Measurements from ENCODE around the gene NSUN6.
"Not testable (repeated sequence)": the region's sequence is repeated elsewhere in the genome, so short reads cannot be mapped to it uniquely, and the experiment has no call there.

The NSUN6 gene

GRCh38 chr10:18571780-18572179 lies 79.6 kb downstream of the NSUN6 start:
- Histone ChIP-seq H3K36me3 (ENCODE audit: insufficient read depth, low read length) (no peaks in the 10 kb centered on the region), H3K9me3 (replicated peaks; ENCODE audit: low read length) (no peaks in the 10 kb centered on the region), H3K4me3 (ENCODE audit: low read length) (no peak overlapping the region), H3K9ac (ENCODE audit: low read depth, low read length) (no peak overlapping the region), H3K27me3 (ENCODE audit: control insufficient read depth, insufficient read depth, low read length) (no peaks in the 10 kb centered on the region), H3K4me1 (ENCODE audit: control insufficient read depth, insufficient read depth, low read length) (no peaks in the 10 kb centered on the region), H3K4me2 (ENCODE audit: low read length) (no peak overlapping the region)

GRCh38 chr10:18571076-18571475 lies 80.3 kb downstream of the NSUN6 start:
- Histone ChIP-seq H3K4me3 (ENCODE audit: low read length) (no peak overlapping the region), H3K4me2 (ENCODE audit: low read length) (no peak overlapping the region), H3K36me3 (ENCODE audit: insufficient read depth, low read length) (no peaks in the 10 kb centered on the region), H3K27me3 (ENCODE audit: control insufficient read depth, insufficient read depth, low read length) (no peaks in the 10 kb centered on the region), H3K9ac (ENCODE audit: low read depth, low read length) (no peak overlapping the region), H3K4me1 (ENCODE audit: control insufficient read depth, insufficient read depth, low read length) (no peaks in the 10 kb centered on the region), H3K9me3 (replicated peaks; ENCODE audit: low read length) (no peaks in the 10 kb centered on the region)

- not testable (repeated sequence) for H3K36me3 ChIP-seq (ENCODE audit: insufficient read depth, low read length); H3K9ac ChIP-seq (ENCODE audit: low read depth, low read length); H3K4me2 ChIP-seq (ENCODE audit: low read length); H3K4me3 ChIP-seq (ENCODE audit: low read length); H3K9me3 ChIP-seq (replicated peaks; ENCODE audit: low read length); H3K4me1 ChIP-seq (ENCODE audit: control insufficient read depth, insufficient read depth, low read length); H3K27me3 ChIP-seq (ENCODE audit: control insufficient read depth, insufficient read depth, low read length)
These were observed 81.0 kb downstream of the NSUN6 start for GRCh38 chr10:18570386-18570785.

- Histone ChIP-seq H3K36me3 (ENCODE audit: insufficient read depth, low read length) (no peaks in the 10 kb centered on the region), H3K4me3 (ENCODE audit: low read length) (no peak overlapping the region), H3K27me3 (ENCODE audit: control insufficient read depth, insufficient read depth, low read length) (no peaks in the 10 kb centered on the region), H3K4me2 (ENCODE audit: low read length) (no peak overlapping the region), H3K9me3 (replicated peaks; ENCODE audit: low read length) (no peaks in the 10 kb centered on the region), H3K4me1 (ENCODE audit: control insufficient read depth, insufficient read depth, low read length) (no peaks in the 10 kb centered on the region), H3K9ac (ENCODE audit: low read depth, low read length) (no peak overlapping the region)
These were observed 84.0 kb downstream of the NSUN6 start for GRCh38 chr10:18567343-18567856.

GRCh38 chr10:18566177-18566576 lies 85.2 kb downstream of the NSUN6 start:
- Histone ChIP-seq H3K4me3 (ENCODE audit: low read length) (no peak overlapping the region), H3K27me3 (ENCODE audit: control insufficient read depth, insufficient read depth, low read length) (no peaks in the 10 kb centered on the region), H3K4me1 (ENCODE audit: control insufficient read depth, insufficient read depth, low read length) (no peaks in the 10 kb centered on the region), H3K9me3 (replicated peaks; ENCODE audit: low read length) (no peaks in the 10 kb centered on the region), H3K9ac (ENCODE audit: low read depth, low read length) (no peak overlapping the region), H3K36me3 (ENCODE audit: insufficient read depth, low read length) (no peaks in the 10 kb centered on the region), H3K4me2 (ENCODE audit: low read length) (no peak overlapping the region)

- H3K27me3 ChIP-seq (ENCODE audit: control insufficient read depth, insufficient read depth, low read length), result no peaks in the 10 kb centered on the region
- no peak overlapping the region for H3K9ac ChIP-seq (ENCODE audit: low read depth, low read length)
- no peaks in the 10 kb centered on the region for H3K9me3 ChIP-seq (replicated peaks; ENCODE audit: low read length)
- H3K4me2 ChIP-seq (ENCODE audit: low read length), result no peak overlapping the region
- H3K4me3 ChIP-seq (ENCODE audit: low read length), result no peak overlapping the region
- H3K4me1 ChIP-seq (ENCODE audit: control insufficient read depth, insufficient read depth, low read length), result no peaks in the 10 kb centered on the region
- H3K36me3 ChIP-seq (ENCODE audit: insufficient read depth, low read length), result no peaks in the 10 kb centered on the region
These were observed 86.4 kb downstream of the NSUN6 start for GRCh38 chr10:18565006-18565405.

- H3K36me3 ChIP-seq (ENCODE audit: insufficient read depth, low read length), result no peaks in the 10 kb centered on the region
- H3K9ac ChIP-seq (ENCODE audit: low read depth, low read length), result no peak overlapping the region
- H3K4me2 ChIP-seq (ENCODE audit: low read length), result no peak overlapping the region
- no peaks in the 10 kb centered on the region for H3K9me3 ChIP-seq (replicated peaks; ENCODE audit: low read length)
- no peaks in the 10 kb centered on the region for H3K4me1 ChIP-seq (ENCODE audit: control insufficient read depth, insufficient read depth, low read length)
- no peaks in the 10 kb centered on the region for H3K27me3 ChIP-seq (ENCODE audit: control insufficient read depth, insufficient read depth, low read length)
- H3K4me3 ChIP-seq (ENCODE audit: low read length), result no peak overlapping the region
These were observed 88.2 kb downstream of the NSUN6 start for GRCh38 chr10:18563003-18563726.

- Histone ChIP-seq H3K4me1 (ENCODE audit: control insufficient read depth, insufficient read depth, low read length) (no peaks in the 10 kb centered on the region), H3K36me3 (ENCODE audit: insufficient read depth, low read length) (no peaks in the 10 kb centered on the region), H3K4me2 (ENCODE audit: low read length) (no peak overlapping the region), H3K9me3 (replicated peaks; ENCODE audit: low read length) (no peaks in the 10 kb centered on the region), H3K9ac (ENCODE audit: low read depth, low read length) (no peak overlapping the region), H3K4me3 (ENCODE audit: low read length) (no peak overlapping the region), H3K27me3 (ENCODE audit: control insufficient read depth, insufficient read depth, low read length) (no peaks in the 10 kb centered on the region)
These were observed 89.4 kb downstream of the NSUN6 start for GRCh38 chr10:18561861-18562551.

- no peaks in the 10 kb centered on the region for H3K27me3 ChIP-seq (ENCODE audit: control insufficient read depth, insufficient read depth, low read length)
- no peak overlapping the region for H3K4me2 ChIP-seq (ENCODE audit: low read length)
- H3K9ac ChIP-seq (ENCODE audit: low read depth, low read length), result no peak overlapping the region
- no peaks in the 10 kb centered on the region for H3K9me3 ChIP-seq (replicated peaks; ENCODE audit: low read length)
- no peaks in the 10 kb centered on the region for H3K36me3 ChIP-seq (ENCODE audit: insufficient read depth, low read length)
- no peaks in the 10 kb centered on the region for H3K4me1 ChIP-seq (ENCODE audit: control insufficient read depth, insufficient read depth, low read length)
- no peak overlapping the region for H3K4me3 ChIP-seq (ENCODE audit: low read length)
These were observed 93.4 kb downstream of the NSUN6 start for GRCh38 chr10:18557960-18558359.

GRCh38 chr10:18556522-18557147 lies 94.8 kb downstream of the NSUN6 start:
- Histone ChIP-seq H3K4me2 (ENCODE audit: low read length) (no peak overlapping the region), H3K9ac (ENCODE audit: low read depth, low read length) (no peak overlapping the region), H3K36me3 (ENCODE audit: insufficient read depth, low read length) (no peaks in the 10 kb centered on the region), H3K9me3 (replicated peaks; ENCODE audit: low read length) (no peaks in the 10 kb centered on the region), H3K27me3 (ENCODE audit: control insufficient read depth, insufficient read depth, low read length) (no peaks in the 10 kb centered on the region), H3K4me3 (ENCODE audit: low read length) (no peak overlapping the region), H3K4me1 (ENCODE audit: control insufficient read depth, insufficient read depth, low read length) (no peaks in the 10 kb centered on the region)

GRCh38 chr10:18554479-18554878 lies 96.9 kb downstream of the NSUN6 start:
- Histone ChIP-seq H3K9ac (ENCODE audit: low read depth, low read length) (no peak overlapping the region), H3K36me3 (ENCODE audit: insufficient read depth, low read length) (no peaks in the 10 kb centered on the region), H3K4me1 (ENCODE audit: control insufficient read depth, insufficient read depth, low read length) (no peaks in the 10 kb centered on the region), H3K9me3 (replicated peaks; ENCODE audit: low read length) (no peaks in the 10 kb centered on the region), H3K27me3 (ENCODE audit: control insufficient read depth, insufficient read depth, low read length) (no peaks in the 10 kb centered on the region), H3K4me2 (ENCODE audit: low read length) (no peak overlapping the region), H3K4me3 (ENCODE audit: low read length) (no peak overlapping the region)
